ENCODE measurements around the gene SETD7.

- TF ChIP-seq CTCF (IDR thresholded peaks at IDR 0.05; ENCODE audit: low read depth, low read length, poor library complexity, severe bottlenecking) (no peak), EZH2phosphoT487 (IDR thresholded peaks at IDR 0.05; ENCODE audit: borderline replicate concordance, low read length) (no peak)
These were observed 3.3 kb downstream of the SETD7 start for GRCh38 chr4:139552517-139553307.
